CD1c-positive myeloid dendritic cell (primary cell): ENCODE data around the gene CFAP65.

Experiments
- DNase-seq: peaks from one replicate; pipeline ENCODE4 v3.0.0-alpha.2; 2016; ENCODE audit errors: extremely low spot score

CFAP65 gene

DNA sequence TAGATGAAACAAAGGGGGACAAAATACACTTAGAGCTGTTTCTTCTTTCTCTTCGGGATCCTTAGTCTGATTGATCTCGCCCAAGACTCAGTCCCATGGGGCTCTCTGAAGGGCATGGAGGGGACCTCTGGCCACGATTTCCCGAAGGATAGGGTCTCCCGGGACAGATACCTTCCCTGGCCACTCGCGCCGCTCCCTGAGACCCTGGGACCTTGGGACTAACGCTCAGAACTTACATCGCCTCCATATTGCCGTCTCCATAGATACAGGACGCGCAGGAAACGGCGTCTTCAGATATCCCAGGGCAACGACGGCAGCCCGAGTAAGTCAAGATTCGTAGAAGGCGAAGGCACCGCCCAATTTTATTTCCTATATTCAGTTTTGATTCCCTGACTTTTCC lies at the start of gene CFAP65:
CFAP65 (minus strand) TSS at position 265 of the 400 bp plus-strand sequence. CDS start 2,468 bp downstream, outside the sequence.
- DNase-seq = peak; percentile 29

DNA sequence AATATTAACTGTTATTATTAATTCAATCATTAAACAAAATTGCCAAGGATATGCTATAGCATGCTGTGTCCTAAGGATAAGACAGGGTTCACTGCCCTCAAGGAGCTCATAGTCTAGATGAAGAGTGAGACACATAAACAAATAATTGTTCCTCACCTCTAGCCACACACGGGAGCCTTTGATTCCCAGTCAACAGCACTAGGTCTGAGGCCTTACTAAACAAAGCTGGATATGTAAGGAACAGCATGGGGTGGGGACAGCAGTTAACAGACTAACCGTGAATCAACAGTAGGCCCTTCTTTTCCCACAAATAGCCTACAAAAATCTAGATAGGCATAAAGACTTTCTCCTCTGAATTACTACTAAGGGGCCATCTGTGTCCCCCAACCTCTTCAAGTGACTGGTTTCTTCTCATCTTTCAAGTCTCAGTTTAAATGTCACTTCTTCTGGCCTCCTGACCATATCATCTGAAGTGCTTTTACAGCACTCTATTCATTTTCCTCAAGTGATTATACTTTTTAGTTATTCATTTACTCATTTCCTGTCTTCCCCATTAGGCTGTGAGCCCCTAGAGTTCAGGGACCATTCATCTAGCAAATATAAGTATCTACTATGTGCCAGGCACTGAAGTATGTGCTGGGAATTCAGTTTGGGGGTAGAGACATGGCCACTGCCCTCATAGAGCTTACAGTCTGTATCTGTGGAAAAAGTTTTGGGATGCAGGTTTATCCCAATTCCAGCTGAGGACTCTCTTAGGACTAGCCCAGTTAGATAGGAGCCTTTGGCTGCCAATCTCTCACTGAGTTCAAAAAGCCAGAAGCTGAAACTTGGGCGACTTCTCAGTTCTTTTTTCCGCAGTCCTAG lies 49.4 kb upstream of the CFAP65 start:
- DNase-seq = no peak

GRCh38 chr2:219089330-219089729 lies 48.0 kb upstream of the CFAP65 start:
- no peak for DNase-seq

- DNase-seq = no peak
Observed at GRCh38 chr2:219087848-219088247, 46.5 kb upstream of the CFAP65 start.

GRCh38 chr2:219087361-219087760 lies 46.0 kb upstream of the CFAP65 start:
- DNase-seq = no peak

- DNase-seq = peak; percentile 71
Observed at GRCh38 chr2:219086196-219086595, 44.9 kb upstream of the CFAP65 start.

- no peak for DNase-seq
Observed at GRCh38 chr2:219084791-219085190, 43.5 kb upstream of the CFAP65 start.

DNA sequence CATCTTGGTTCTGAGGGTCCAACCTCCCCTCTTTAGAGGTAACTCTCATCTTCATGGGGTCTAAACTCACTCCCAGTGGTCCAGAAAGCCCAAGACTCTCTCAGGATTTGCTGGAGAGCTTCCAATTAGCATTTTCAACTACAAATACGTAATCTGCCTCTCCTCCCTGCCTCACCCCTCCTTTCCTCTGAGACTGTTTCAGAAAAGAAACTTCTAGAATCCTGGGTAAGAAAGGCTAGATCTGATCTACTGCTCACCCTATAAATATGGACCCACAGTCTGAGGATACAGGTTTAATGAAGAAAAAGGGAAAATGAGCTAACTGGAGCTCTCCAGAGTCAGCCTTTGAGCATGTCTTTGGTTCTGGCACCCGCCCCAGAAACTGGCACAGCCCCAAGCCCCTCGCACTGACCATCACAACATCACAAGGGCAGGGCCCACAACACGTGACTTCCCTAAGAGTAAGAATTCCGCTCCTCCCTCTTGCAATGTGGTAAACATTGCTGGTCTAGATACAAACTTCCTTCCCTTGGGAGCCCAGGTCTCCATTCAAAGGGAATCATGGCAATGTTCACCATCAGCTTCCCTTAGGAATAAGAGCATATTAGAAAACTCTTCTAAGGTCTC lies 41.1 kb upstream of the CFAP65 start:
- DNase-seq = no peak

DNA sequence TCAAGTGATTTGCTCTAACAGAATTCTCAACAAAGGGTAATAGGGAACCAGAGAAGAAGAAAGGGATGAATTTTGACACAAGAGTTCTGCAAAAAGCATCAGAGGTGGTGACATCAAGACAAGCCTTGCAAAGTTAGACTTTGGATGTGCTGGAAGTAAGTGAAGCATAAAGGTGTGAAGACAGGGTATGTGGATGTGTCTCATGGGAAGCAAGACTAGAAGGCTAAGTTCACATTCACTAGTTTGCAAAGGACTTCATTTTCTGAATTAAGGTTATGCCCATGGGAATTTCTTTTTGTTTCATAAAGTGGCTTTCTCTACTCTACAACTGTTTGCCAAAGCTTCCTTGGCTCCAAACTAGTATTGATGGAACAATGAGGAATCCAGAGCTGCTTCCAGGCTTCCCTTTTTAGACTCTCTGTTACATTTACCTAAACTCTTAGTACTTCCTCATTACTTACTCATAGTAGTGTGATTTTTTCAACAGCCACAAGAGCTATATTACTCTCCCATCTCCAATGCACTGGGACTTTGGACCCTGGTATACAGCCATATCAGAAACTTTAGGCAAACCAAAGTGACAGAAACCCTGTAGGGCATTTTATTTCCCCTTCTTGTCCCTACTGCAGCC lies 40.5 kb upstream of the CFAP65 start:
- DNase-seq = peak; percentile 61

DNA sequence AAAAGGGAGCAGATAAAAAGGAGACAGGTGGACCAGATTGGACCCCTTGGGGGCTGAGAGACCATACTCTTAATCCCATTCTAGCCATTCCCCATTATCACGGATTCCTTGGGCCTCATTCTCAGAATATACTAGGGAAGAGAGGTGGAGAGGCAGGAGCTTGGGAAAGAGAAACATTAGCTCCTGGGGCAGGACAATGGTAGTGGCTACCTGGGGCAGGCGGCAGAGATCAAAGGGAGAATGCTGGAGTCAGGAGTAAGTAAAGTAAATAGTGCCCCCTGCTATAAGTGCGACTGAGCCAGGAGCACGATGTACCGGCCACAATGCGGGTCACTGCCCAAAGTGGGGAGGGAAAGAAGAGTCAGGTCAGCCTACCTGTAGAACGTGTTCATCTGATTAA lies 39.8 kb upstream of the CFAP65 start:
- DNase-seq = no peak

GRCh38 chr2:219079417-219079816 lies 38.1 kb upstream of the CFAP65 start:
- no peak for DNase-seq

DNA sequence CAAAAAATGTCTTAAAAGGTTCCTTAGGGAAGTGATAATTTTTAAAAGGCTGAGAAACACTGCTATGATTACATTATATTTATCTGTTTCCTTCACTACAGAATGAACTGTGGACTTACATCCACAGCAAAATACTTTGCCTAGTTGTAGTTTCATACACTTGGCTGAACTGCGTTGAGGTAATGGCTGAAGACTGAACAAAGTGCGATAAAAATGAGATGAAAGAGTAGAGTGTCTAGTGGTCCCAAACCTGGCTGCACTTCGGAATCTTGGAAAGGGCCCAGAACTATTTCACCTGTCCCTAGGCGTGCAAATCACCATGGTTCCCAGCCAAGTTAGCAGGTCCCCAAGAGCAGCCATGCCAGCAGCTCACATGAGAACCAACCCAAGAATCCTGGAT lies 37.6 kb upstream of the CFAP65 start:
- no peak for DNase-seq

GRCh38 chr2:219078126-219078525 lies 36.8 kb upstream of the CFAP65 start:
- no peak for DNase-seq

DNA sequence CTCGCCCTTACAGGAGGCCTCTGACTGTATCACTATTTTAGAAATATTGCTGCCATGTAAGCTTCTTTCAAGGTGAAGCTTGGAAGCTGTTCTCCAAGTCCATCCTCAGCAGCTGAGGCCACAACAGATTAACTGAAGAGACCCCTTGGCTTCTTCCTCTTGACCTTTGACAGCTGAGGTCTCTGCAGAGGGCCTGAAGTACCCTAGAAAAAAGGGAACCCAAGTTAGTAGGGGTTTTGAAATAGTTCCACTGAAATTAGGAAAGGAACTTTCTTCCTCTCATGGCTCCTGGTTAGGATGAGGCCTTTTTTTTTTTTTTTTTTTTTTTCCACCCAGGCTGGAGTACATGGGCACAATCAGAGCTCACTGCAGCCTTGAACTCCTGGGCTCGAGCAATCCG lies 34.9 kb upstream of the CFAP65 start:
- peak; percentile 83 for DNase-seq

- DNase-seq = peak; percentile 88
Observed at GRCh38 chr2:219073413-219074129, 32.3 kb upstream of the CFAP65 start.

DNA sequence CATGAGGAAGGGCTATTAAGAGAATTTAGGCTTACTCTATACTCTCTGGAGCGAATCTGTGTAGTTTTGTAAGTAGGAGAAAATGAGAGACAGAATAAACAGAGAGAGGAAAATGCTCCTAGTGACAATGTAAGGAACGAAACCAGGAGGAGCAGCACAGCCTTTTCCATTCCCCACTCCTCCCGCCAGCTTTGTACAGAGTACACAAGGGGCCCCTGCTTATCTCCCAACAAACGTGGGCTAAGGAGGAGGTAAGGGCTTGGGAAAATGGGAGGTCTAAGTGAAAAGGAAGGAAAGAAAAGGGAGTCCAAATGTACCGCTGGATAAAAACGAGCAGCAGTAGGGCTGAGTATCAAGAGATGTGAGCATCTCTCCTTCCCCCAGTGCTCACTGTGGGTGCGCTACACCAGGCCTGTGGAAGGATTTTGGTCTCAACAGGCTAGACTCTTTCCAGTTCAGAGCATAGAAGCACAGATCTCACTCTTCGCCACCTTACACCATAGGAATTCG lies 31.5 kb upstream of the CFAP65 start:
- no peak for DNase-seq

DNA sequence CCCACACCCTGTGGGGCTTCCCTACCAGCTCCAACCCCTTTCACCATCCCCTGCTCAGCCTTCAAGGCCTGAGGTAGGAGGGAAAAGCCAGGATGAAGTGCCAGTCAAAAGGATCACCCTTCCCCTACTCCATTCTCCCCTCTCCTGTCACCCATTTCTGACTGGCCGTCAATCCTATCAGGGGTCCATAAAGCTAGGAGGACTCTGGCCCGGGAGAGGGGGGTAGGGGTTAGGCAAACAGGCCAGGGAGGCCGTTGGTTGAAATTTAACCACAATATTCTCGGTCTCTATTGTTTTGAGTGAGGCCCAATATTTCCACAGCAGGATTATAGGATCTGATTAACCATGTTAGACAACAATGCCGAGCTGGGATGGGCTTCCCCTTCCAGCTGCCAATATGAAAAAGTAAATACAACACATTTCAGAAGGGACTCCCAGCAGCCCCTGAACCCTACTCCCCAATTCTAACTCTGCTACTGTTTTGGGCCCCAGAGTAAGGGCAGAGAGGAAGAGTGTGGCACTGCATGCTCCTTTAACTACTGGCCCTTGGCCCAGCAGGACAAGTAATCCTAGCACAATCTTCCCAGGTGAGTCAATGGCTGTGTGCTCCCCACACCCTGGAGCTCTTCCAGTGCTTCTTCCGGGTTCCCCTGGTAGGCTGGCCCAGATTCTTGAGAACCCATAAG lies 30.0 kb upstream of the CFAP65 start:
- DNase-seq = no peak

- no peak for DNase-seq
Observed at GRCh38 chr2:219065484-219065883, 24.2 kb upstream of the CFAP65 start.

GRCh38 chr2:219062081-219062480 lies 20.8 kb upstream of the CFAP65 start:
- no peak for DNase-seq

DNA sequence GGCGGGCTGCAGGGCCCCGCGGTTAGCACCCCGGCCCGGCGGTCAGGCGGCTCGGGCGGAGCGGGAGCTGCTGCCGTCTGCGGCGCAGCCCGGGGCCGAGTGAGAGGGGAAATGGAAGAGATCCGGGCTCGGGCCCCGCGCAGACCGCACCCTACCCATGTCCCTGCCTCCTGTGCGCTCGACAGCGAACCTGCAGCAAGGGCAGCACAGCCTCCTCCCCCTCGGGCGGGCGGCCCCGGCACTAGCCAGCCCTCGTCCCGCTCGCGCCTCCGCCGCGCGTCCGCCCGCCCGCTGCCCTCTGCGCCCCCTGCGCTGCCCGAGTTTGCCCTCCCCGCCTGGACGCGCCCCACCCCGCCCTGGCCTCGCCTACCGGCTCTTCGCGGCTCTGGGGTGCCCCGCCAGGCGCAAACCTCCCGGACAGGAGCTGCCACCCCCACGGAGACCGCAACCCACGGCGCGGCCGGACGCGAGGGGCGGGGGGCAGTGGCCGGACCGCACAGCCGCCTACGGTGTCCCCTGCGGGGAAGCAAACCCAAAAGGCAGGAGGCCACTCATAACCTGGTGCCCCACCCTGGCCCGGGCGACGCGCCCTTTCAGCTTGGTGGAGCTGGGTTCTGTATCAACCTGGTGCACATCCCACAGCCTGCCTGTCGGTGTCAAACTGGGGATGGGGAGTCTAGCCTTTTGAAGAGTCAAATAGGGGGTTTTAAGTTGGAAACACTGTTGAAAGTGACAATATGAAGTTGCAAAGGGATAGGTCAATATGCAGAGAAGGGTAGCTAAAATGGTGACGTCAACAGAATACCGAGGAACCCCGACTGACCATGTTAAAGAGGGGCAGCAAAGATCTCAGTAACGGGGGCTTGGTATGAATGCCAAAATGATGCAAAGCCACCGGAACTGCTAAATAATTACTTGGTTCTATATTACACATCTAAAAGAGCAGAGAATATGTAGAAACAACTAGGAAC lies 19.8 kb upstream of the CFAP65 start, which contains the start of gene IHH:
IHH (minus strand) TSS at position 101 of the 971 bp plus-strand sequence. CDS start 454 bp downstream, outside the sequence.
- DNase-seq = no peak
